Activated T-cell treated with anti-CD3 and anti-CD28 coated beads, Interleukin-2, amount 50 U/mL, for 48 hours (primary cell): ENCODE data around the gene FBXO42.
"Not testable (repeated sequence)": the region's sequence is repeated elsewhere in the genome, so short reads cannot be mapped to it uniquely, and the experiment has no call there.

Experiments used
- DNase-seq, 2 experiments: peaks; one replicate each; pipeline ENCODE4 v3.0.0-alpha.2; 2020

FBXO42 gene

DNA sequence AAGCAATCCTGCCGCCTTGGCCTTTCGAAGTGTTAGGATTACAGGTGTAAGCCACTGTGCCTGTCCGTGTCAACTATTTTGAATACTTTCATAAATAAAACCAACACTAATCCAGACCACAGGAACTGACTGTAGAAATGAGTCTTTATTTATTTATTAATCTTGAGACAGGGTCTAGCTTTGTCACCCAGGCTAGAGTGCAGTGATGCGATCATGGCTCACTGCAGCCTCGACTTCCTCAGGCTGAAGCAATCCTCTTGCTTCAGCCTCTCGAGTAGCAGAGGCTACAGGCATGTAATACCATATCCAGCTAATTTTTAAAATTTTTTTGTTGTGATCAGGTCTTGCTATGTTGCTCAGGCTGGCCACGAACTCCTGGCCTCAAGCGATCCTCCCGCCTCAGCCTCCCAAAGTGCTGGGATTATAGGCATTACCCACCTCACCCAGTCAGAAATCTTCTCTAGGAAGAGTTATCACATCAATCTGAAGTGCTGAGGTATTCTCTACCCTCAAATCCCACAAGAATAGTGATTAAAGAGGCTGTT is 93.6 kb downstream of the FBXO42 start:
- no peak for DNase-seq

DNA sequence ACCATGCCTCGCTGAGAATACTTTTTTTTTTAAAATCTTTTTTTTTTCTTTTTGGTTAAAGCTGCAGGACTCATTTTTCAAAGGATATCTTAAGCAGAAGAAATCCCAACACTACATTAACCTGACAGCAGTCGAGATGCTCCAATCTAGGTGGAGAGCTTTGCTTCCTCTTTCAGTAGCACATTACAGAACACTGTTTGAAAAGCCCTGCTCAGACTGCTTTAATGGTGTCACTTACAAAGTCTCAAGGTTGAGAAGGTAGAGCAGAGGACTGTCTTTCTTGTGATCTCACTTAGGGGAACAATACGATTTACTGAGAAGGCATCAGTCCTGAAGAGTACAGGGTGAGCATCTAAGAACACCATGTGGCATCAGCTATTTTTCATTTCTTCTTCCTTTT is 94.3 kb downstream of the FBXO42 start:
- no peak for DNase-seq

DNA sequence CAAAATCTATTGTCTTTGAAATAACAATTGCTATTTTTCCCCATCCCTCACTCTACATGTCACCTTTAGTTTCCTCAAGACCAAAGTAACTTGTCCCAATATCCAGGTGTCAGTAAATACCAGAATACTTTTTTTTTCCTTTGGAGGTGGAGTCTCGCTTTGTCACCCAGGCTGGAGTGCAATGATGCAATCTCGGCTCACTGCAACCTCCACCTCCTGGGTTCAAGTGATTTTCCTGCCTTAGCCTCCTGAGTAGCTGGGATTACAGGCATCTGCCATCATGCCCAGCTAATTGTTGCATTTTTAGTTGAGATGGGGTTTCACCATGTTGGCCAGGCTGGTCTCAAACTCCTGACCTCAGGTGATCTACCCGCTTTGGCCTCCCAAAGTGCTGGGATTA is 94.7 kb downstream of the FBXO42 start:
- not testable (repeated sequence) for DNase-seq

DNA sequence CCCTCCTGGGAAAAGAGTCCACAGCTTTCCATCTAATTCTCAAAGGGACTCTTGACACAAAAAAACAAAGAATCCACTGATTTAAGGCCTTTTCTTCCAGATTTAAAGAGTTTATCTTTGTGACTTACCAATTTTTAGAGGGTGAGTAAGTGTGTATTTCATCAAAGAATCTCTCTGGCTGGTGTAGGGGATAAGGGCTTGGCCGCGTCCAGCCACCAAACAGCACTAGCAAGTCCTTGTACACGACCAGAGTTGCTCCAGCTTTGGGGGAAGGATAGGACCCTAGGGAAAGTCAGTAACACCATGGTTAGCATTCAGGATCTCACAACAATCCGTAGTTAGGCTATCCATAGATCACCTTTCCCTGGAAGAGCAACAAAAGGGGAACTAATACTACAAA is 95.8 kb downstream of the FBXO42 start:
- DNase-seq, result no peak

DNA sequence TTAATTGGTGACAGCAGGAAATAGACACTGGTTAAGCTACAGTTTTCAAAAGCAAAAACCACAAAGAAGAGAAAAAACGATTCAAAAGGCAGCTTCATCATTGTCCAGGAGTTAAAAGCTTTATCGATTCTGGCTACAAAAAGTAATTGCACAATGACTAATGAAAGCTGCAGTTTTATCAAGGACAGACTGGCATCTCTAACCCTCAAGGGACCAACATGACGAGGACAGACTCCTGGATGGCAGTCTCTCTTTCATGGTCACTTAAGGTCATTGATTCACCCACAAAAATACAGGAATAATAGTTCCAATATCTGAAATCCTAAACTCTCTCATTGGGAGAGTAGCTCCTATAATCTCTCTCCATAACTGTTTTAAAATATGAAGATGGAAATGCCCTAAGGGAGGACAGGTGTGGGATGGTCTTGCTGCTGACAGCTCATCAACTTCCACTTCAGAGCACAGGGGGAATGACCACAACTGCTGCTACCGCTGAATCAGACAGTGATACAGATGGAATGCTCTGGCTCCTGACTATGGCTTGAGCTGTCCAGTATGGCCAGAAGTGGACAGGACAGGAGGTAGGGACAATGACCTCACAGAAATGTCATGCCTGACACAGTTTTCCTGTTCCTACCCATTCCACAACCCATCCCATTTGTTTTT is 97.9 kb downstream of the FBXO42 start:
- DNase-seq, result no peak

DNA sequence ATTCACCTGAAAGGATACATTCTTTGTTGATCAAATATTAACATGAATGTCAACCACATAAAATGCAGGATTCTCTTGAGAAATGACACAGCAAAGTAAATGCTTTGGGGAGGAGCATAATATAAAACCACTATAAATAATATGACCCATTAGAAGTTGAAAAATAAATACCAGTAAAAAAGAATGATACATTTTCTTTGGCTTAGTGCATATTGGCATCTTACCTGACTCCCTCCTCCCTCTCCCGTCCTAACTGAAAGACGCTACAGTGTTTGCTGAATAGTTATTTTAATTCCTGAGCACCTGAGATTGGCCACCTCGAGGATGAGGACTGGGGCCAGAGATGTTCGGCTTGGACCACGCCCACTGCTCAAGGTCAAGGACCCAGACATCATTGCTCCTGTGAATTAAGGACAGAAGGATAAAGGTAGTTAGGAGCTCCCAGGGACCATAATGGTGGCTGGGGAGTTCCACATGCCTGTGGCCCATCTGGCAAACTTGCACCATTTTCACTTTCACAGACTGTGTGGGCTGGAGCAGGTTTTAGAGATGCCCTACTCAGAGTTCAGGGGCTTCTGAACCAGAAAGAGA is 98.9 kb downstream of the FBXO42 start:
- no peak for DNase-seq

DNA sequence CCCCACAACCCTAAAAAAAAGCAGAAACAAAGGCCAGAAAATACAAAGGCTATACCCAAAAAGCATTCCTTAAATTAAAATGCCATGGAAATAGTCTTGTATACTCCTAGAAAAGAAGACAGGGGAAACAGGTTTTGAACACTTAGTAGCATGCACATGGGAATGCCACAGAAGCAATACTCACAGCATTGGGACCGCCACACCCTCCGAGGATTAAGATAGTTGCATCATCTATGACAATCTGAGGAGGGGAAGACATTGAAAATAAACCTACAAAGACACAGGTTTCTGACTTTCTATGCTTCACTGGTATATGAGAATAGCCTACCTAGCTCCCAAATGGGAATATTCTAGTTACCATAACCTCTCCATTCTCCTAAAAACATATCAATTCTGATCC is 99.4 kb downstream of the FBXO42 start:
- DNase-seq, result no peak

DNA sequence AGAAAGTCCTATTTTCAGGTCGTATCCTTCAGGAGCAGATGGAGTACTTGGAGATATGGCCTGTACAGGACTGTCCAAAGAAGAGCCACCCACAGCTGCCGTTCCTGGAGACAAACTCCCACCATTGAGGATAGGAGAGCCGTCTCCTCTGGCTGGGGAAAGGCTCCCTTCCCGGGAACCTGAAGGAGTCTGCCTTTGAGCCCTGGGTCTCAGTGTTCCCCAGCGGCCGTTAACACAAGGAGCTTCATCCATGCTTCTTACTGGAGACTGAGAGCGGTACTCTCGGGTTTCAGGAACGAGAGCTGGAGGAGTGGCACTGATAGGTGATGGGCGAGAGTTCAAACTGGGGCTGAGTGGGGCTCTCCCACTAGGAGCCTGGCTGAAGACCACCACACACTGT is 100.9 kb downstream of the FBXO42 start:
- no peak for DNase-seq

DNA sequence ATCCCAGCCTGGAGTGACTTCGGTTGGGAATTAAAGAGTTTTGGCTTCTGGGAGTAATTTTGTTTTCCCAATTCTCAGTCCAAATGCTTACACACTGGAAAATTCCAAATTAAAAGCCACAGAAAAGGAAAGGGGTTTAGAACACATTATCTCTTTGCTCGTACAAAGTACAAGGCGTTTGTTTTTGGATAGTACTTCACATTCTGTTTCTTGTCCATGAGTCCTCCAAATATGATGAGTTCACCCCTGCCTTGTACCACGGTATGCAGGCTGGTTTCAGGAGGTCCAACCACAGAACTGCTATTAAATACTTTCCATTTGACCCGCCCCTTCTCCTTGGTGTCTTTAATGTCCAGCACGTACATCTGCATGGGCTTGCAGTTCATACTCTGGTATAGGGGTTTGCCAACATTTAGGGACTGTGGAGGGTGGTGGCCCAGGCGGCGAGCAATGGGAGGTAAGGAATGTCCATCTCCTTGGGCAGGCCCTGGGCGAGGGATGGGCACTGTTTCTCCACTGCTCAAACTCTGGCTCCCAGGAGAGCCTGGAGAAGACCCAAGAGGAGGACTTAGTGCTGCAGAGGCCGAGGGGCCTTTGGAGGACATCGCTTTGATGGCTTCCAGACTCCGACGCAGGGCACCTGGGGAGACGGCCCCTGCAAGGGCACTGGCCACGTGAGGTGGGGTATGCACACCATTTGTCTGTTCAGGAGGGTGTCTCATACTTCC is 101.6 kb downstream of the FBXO42 start:
- no peak for DNase-seq

DNA sequence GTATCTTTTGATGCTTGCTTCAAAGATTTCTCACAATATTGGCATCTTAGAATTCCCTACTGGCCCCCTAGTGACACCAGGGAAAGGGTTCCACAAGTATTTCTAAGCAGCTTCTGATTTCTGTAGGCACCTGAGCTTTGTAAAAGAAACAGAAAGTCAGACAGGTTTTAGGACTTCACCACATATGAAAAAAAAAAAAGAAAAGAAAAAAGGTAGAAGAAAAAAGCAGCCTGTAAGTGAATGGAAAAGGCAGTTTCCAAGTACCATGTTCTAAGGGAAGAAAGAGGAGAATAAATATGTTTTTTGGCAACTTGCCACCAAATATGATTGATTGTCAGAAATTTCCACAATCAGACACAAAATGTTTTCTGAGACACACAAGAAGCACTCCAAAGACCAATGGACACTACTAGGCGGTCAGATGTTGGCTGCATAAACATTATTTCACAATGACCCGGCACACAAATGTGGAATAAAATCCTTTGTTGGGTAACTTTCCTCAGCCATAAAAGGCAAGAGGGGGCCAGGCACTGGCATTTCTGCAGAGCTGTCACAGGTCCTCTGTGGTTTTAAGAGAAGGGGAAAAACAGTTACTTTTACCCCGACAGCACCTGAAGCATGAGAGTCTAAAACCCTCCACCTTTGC is 102.6 kb downstream of the FBXO42 start:
- DNase-seq, result no peak

DNA sequence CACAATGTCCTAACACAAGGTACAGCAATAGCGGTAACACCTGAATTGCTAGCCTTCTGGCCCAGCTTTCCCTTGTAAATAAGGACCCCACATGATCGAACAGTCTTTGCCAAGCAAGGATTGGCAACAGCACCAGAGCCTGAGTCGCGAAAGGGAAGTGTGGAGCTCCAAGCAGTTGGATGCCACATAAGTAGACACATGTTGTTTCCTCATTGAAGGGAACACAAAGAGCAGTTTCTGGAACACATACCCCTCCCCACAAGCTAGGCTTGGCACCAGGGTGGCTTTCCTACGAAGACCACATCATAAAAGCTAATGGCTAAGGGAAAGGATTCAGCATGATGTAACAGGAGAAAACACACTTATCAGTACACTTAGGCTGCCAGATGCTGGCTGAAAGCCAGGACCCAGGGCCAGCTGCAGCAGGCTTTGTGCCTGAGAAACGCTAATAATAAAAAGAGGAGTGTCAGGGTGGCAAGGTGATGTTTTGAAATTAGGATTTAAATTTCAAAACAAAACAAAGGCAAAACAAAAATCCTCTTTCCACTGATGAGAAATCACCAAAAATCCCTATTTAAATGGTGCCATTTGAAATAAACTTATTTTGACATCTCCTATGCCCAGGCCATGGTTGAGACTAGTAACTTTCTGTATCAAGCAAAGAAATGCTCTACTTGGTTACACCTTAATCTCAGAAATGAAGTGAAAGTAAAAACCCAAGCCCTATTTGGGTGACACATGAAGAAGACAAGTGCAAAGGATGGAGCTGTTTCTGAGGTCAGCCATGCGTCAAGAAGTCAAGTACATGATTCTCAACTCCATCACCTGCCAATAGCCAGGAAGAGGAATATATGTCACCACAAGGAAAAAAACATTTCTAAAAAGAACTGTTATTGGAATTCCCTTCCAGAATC is 103.4 kb downstream of the FBXO42 start:
- no peak for DNase-seq

DNA sequence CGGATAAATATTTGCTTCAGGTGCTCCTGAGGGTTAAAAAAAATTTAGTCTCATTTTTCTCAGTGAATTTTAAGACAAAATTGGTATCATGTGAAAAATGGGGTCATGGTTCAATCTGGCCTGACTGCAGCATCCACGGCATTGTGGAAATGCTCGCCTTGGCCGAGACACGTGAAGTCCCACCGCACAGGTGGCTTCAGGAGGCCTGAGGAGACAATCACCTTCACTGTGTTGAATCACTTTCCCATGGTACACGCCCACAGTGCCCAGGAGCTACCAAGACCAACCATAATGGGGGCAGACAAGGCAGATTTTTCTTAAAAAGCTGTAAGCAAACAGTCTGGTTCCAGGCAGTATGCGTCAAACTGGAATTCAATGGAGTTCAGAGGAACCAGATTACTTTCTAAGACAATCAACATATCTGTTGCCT is 104.3 kb downstream of the FBXO42 start:
- no peak for DNase-seq

DNA sequence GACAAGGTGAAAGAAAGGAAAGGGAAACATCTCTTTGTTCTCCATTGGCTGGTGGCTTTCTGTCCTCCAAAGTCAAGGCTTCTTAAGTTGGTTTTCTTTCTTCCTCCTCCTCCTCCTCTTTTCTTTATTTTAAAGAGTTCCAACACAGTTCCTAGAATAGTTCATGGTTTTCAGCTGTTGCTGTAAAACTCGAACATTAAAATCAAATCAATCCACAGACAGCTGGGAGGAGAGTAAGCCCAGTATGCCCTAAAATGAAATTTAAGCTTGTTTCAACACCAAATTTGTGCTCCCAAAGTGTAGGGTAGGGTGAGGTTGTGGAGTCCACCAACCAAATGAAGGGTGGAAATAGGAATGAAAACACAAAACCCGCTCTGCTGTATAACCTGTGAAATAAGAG is 104.8 kb downstream of the FBXO42 start:
- no peak for DNase-seq

DNA sequence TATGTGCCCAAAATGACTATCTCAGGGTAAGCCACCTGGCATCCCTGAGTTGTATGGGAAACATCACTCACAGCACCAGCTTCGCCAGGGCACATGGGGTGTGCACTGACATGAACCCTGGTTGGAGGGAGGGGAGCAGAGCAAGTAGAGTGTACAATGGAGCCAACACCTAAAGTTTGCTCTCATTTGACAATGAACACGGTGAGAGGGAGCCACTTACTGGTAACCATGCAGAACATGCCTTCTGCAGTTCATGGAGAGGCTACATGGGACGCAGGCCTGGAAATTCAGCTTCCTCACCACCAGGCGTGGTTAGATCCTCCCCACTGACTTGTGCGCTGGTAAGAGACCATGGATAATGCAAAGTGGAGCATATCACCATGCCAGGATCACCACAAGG is 105.3 kb downstream of the FBXO42 start:
- no peak for DNase-seq

DNA sequence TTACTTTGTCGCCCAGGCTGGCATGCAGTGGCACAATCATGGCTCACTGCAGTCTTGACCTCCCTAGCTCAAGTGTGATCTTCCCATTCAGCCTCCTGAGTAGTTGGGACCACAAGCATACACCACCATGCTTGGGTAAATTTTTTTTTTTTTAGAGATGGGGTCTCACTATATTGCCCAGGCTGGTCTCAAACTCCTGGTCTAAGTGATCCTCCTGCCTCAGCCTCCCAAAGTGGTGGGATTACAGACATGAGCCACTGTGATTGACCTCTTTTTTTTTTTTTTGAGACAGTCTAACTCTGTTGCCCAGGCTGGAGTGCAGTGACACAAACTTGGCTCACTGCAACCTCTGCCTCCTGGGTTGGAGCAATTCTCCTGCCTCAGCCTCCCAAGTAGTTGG is 106.0 kb downstream of the FBXO42 start:
- DNase-seq, result not testable (repeated sequence)

DNA sequence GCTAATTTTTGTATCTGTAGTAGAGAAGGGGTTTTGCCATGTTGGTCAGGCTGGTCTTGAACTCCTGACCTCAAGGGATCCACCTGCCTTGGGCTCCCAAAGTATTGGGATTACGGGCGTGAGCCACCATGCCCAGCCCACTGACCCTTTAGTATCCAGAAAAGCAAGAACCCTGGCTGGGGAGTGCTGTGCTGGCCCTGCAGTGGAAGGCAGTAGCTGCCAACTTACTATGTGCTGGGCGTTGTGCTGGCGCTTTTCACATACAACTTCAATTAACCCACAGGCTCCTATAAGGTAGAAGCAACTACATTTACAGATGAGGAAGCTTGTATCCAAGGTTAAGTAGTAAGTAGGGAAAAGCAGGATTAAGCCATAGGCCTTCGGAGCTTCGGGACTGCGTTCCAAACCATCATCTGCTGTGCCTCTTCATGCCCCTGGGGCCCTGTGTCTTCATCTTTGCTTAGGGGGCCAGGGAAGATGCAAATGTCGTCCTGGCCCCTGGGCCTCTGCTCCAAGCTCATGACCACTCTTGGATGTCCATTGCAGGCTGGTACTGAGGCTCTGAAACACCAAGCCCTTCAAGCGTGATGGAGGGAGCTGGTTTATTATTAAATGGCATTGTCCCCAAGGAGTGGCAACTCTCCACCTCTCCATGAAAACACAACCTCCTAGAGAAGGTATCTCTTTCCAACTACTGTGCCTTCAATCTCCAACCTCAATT is 106.6 kb downstream of the FBXO42 start:
- DNase-seq, result no peak

DNA sequence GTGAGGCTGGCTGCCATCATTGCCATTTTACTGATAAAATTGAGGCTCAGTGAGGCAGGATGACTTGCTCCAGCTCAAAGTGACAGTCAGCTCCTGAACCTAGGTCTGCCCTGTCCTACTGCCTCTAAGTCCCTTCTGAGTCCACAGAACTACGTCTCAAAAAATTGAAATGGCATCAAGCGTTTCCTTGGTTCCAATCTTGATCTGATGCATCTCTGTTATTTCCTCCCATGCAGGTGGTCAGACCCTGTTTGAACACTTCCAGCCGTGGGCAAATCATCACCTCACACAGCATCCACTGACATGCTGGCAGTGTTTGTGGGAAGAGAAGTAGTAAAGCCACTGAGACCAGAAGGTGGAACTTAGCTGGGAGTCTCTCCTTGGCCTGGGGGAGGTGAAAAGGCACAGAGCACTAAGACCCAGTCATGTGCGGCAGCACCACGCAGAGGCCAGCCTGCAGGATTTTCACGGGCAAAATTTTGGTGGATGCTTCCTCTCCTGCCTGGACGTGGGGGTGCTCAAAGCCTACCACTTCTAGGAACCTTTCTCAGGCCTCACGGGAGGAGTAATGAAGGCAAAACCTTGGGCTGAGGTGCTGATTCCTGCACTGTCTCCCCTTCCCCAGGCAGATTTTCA is 107.5 kb downstream of the FBXO42 start:
- no peak for DNase-seq

DNA sequence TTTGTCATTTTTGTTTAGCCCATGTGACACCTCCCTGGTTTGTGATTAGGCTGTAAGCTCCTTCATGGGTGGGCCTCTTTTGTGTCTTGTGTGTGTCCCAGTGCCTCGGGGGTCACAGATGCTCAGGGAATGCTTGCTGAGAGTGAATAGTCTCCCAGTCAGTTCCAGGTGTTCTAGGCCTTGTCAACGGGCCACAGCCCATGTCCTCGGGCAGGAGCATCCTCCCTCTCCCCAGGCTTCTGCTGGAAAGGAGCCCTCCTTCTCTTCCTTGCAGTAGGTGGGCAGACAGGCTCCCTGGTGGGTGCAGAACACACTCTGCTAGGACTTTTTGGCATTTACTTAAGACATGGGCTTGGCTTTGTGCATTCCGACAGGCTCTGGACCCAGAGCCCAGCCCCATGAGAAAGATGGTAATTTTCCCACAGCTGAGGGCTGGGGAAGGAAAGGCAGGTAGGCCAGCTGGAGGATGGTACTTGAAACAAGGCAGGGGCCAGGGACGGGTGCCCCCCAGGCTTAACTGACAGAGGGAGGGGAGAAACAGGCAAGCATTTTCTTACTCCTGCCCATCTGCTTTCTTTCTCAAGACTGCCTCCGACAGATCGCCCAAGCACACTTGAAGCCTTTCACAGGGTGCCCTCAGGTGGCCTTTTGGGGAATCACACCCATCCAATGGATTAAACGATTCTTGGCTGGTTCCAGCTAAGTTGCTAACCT is 108.2 kb downstream of the FBXO42 start:
- DNase-seq, result peak; percentile 82 to 88

DNA sequence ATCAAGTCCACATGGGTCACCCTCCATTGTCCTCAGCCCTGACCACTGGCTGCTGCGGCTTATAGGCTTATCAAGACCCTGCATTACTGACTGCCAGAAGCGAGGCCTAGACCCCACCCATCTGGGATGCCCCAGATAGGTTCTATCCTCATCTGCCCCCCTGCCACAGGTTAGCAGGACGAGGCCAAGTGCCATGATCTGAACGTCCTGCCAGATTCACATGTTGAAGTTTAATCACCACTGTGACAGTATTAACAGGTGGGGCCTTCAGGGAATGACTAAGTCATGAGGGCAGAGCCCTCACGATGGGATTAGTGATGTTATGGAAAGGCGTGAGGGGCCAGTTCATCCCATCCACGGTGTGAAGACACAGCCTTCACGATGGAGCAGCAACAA is 109.1 kb downstream of the FBXO42 start:
- DNase-seq, result no peak

DNA sequence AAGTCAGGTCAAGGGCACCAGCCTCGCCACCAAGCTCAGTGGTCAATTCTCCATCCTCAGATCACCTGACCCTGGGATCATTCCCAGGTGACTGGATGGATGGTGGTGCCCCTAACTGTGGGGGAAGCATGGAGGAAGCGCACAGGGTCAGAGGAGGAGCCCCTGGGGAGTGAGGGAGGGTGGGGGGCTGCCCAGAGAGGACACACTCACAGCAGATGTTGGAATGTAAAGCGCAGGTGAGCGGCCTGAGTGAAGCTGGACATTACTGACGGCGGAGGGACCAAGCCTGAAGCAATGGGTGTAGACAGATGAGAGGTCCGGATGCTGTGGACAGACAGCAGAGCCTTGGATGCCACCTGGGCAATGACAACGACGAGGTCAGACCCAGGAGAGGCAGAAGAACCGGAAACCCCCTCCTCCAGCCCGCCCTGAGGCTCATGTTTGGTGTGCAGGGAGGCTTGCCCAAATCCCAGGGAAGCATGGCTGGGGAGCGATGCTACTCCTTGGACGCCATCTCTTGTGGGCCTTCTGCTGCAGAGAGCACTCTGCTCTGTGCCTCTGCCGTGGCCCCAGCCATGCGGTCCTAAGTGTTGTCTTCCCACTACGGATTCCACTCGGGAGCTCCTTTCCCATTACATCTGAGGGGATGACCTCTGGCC is 109.6 kb downstream of the FBXO42 start:
- no peak for DNase-seq
